Loucy (cell line): ENCODE results near the gene CARD6.

ENCODE experiments used
- H2AFZ ChIP-seq: fragments of 200-600 bp; sonication (generic); 2 replicates; pipeline ENCODE4 v1.6.0; 2016; ENCODE audit warnings: antibody characterized with exemption, mild to moderate bottlenecking, low read length, moderate library complexity
- H3F3A ChIP-seq: fragments of 200-600 bp; 2 replicates; pipeline ENCODE4 v1.6.0; 2016; ENCODE audit warnings: antibody characterized with exemption, low read depth, mild to moderate bottlenecking
- H3K27me3 ChIP-seq: fragments of 200-600 bp; sonication (generic); 2 replicates; pipeline ENCODE4 v1.6.1; 2014; ENCODE audit warnings: low read length, mild to moderate bottlenecking; ENCODE audit not compliant: insufficient read depth, poor library complexity, severe bottlenecking
- H3K36me3 ChIP-seq: fragments of 200-600 bp; sonication (generic); 2 replicates; pipeline ENCODE4 v1.6.1; 2016; ENCODE audit warnings: low read length; ENCODE audit not compliant: insufficient read depth
- H3K4me1 ChIP-seq: fragments of 200-600 bp; sonication (generic); 2 replicates; pipeline ENCODE4 v1.5.1; 2014; ENCODE audit warnings: low read length, mild to moderate bottlenecking; ENCODE audit not compliant: insufficient read depth, poor library complexity, severe bottlenecking
- H3K4me2 ChIP-seq: fragments of 200-600 bp; sonication (generic); 2 replicates; pipeline ENCODE4 v1.6.0; 2014; ENCODE audit warnings: antibody characterized with exemption, low read length, low read depth, mild to moderate bottlenecking; ENCODE audit not compliant: poor library complexity, severe bottlenecking
- H3K4me3 ChIP-seq: fragments of 200-600 bp; sonication (generic); 2 replicates; pipeline ENCODE4 v1.5.1; 2014; ENCODE audit warnings: low read length, mild to moderate bottlenecking, mixed read lengths; ENCODE audit not compliant: poor library complexity, severe bottlenecking
- H3K79me2 ChIP-seq: fragments of 200-600 bp; sonication (generic); 2 replicates; pipeline ENCODE4 v1.6.1; 2014; ENCODE audit warnings: low read length; ENCODE audit not compliant: insufficient read depth
- H3K9ac ChIP-seq: fragments of 200-600 bp; sonication (generic); 2 replicates; pipeline ENCODE4 v1.6.0; 2014; ENCODE audit warnings: mild to moderate bottlenecking, low read depth, low read length, moderate library complexity; ENCODE audit not compliant: poor library complexity, severe bottlenecking
- H3K9me2 ChIP-seq: fragments of 200-600 bp; sonication (generic); replicated peaks from 2 replicates; pipeline ENCODE4 v1.6.1; 2016; ENCODE audit warnings: low read depth, low read length, mixed read lengths
- H3K9me3 ChIP-seq: fragments of 200-600 bp; sonication (generic); 2 replicates; pipeline ENCODE4 v1.6.1; 2014; ENCODE audit warnings: mild to moderate bottlenecking, antibody characterized with exemption, low read length, low read depth; ENCODE audit not compliant: insufficient read depth
- H4K20me1 ChIP-seq: fragments of 200-600 bp; sonication (generic); 2 replicates; pipeline ENCODE4 v1.6.0; 2014; ENCODE audit warnings: antibody characterized with exemption, low read length, mild to moderate bottlenecking; ENCODE audit not compliant: insufficient read depth, poor library complexity, severe bottlenecking
- CTCF ChIP-seq: fragments of 200-600 bp; sonication (generic); conservative IDR thresholded peaks from 2 replicates; pipeline ENCODE4 v1.5.1; 2014; ENCODE audit warnings: mild to moderate bottlenecking, antibody characterized with exemption, low read length
- EZH2phosphoT487 ChIP-seq: fragments of 200-600 bp; IDR thresholded peaks from 2 replicates; pipeline ENCODE4 v1.6.1; 2018; ENCODE audit warnings: antibody characterized with exemption, mild to moderate bottlenecking, moderate library complexity, borderline replicate concordance

The CARD6 gene

GRCh38 chr5:40875958-40876357, 34.8 kb downstream of the CARD6 start:
- TF ChIP-seq EZH2phosphoT487 (no peak), CTCF (no peak)
- H3F3A ChIP-seq = no peaks in the 10 kb centered on the region
- no peaks in the 10 kb centered on the region for H3K36me3 ChIP-seq
- H3K4me3 ChIP-seq = no peak overlapping the region
- no peak overlapping the region for H3K4me2 ChIP-seq
- H3K9me3 ChIP-seq = no peaks in the 10 kb centered on the region
- H3K4me1 ChIP-seq = no peaks in the 10 kb centered on the region
- H4K20me1 ChIP-seq = no peaks in the 10 kb centered on the region
- H3K9me2 ChIP-seq = no peaks in the 10 kb centered on the region
- H3K9ac ChIP-seq = no peak overlapping the region
- no peaks in the 10 kb centered on the region for H3K27me3 ChIP-seq
- no peak overlapping the region for H2AFZ ChIP-seq
- no peaks in the 10 kb centered on the region for H3K79me2 ChIP-seq

GRCh38 chr5:40877371-40877988, 36.3 kb downstream of the CARD6 start:
- H3K4me2 ChIP-seq = no peak overlapping the region
- no peaks in the 10 kb centered on the region for H3K36me3 ChIP-seq
- no peaks in the 10 kb centered on the region for H3K4me1 ChIP-seq
- H3K9ac ChIP-seq = no peak overlapping the region
- no peak overlapping the region for H3K4me3 ChIP-seq
- no peak for TF ChIP-seq CTCF
- TF ChIP-seq EZH2phosphoT487 = no peak
- H4K20me1 ChIP-seq = no peaks in the 10 kb centered on the region
- no peaks in the 10 kb centered on the region for H3K9me2 ChIP-seq
- no peak overlapping the region for H2AFZ ChIP-seq
- no peaks in the 10 kb centered on the region for H3K27me3 ChIP-seq
- H3K79me2 ChIP-seq = no peaks in the 10 kb centered on the region
- H3K9me3 ChIP-seq = no peaks in the 10 kb centered on the region
- no peaks in the 10 kb centered on the region for H3F3A ChIP-seq

DNA sequence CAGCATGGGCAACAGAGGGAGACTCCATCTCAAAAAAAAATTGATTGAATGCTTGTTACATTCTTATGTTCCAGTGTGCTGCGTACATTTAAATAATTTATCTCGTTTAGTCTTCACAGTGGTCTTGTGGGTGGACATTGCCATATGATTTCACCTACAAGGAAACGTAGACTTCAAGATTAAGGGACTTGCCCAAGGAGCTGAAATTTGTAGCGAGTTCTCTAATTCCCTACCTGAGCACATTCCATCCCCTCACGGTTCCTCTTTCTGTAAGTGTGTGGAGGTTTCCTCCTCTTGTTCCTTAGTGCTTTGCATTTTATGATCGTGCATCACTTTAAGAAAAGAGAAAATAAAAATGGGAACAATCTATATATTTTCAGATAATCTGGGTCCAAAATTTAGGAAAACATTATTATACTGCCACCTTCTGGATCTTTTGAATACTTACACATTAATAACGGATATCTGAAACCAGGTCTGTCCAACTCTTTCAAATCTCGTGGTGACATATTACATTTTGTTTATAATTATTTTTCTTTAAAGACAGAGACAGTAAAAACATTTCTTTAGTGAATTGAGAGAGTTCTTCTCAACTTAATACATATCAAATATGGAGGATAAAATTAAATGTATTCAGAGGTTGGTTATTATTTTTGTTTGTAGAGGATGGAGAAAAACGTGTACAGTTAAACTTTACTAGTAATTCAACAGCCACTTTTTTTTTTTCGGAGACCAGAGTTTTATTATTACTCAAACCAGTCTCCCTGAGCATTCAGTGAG, 38.2 kb downstream of the CARD6 start:
- Histone ChIP-seq H3K27me3 (no peaks in the 10 kb centered on the region), H3F3A (no peaks in the 10 kb centered on the region), H3K79me2 (no peaks in the 10 kb centered on the region), H2AFZ (no peak overlapping the region), H3K9ac (no peak overlapping the region), H3K4me1 (no peaks in the 10 kb centered on the region), H3K9me3 (no peaks in the 10 kb centered on the region), H3K4me3 (no peak overlapping the region), H3K9me2 (no peaks in the 10 kb centered on the region), H3K4me2 (no peak overlapping the region), H4K20me1 (no peaks in the 10 kb centered on the region), H3K36me3 (no peaks in the 10 kb centered on the region)
- TF ChIP-seq CTCF (peak; percentile 89), EZH2phosphoT487 (no peak)
